Measurements from ENCODE around the gene FCGR3B.
"Not testable (repeated sequence)": the region's sequence is repeated elsewhere in the genome, so short reads cannot be mapped to it uniquely, and the experiment has no call there.

FCGR3B gene

DNA sequence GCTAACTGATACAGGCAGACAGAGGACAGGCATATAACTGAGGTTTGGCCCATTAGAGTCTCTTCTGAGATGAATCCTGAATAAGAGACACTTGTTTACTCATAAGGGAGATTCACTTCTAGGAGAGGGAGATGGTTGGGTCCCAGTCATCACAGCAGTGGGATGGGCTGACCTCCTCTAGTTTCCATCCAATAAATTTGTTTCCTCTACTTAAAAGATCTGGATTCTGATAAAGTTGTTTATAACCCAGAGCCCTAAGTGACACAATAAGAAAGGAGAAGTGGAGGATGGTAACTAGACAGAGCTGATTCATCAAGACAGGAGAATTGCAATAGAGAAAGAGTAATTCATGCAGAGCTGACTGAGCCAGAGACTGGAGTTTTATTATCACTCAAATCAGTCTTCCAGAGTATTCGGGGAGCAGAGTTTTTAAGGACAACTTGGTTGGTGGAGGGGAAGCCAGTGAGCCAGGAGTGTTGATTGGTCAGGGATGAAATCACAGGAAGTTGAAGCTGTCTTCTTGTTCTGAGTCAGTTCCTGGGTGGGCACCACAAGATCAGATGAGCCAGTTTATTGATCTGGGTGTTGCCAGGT is 5.3 kb upstream of the FCGR3B start:
- not testable (repeated sequence) for H2AK5ac ChIP-seq (ENCODE audit: low read length)

DNA sequence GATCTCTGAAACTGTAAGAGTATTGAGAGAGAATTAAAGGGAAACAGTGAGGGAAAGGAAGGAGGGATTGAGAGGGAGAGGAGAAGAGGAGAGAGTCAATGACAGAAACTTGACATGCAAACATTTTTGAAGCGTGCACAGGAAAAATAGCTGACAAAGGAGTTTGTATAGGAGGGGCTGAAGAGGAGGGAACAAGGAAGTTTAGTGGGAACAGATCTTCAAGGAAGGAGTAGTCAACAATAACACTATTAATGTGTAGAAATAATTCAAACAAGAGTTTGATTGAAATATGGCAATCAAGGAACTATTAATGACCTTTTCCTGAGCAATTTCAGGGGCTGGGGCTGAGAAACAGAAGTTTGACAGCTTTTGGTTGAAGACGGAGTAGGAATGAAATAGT is 4.0 kb upstream of the FCGR3B start:
- H3K4me2 ChIP-seq (ENCODE audit: low read length); H3K27me3 ChIP-seq (ENCODE audit: insufficient read depth, low read length, poor library complexity); H3K23ac ChIP-seq (ENCODE audit: low read length); DNase-seq; H3K4ac ChIP-seq (ENCODE audit: low read depth, low read length); H3K27ac ChIP-seq (ENCODE audit: low read depth, low read length); H2AK5ac ChIP-seq (ENCODE audit: low read length); H4K5ac ChIP-seq (ENCODE audit: low read length); H3K4me1 ChIP-seq (ENCODE audit: control insufficient read depth, low read depth, low read length); H3K18ac ChIP-seq (ENCODE audit: low read length); H2BK120ac ChIP-seq (ENCODE audit: low read depth, low read length); H3K4me3 ChIP-seq (ENCODE audit: low read length); H3K36me3 ChIP-seq (ENCODE audit: control insufficient read depth, insufficient read depth, low read length); H3K56ac ChIP-seq (ENCODE audit: low read length); H3K9ac ChIP-seq (ENCODE audit: low read length); H2BK5ac ChIP-seq (ENCODE audit: low read length); H4K8ac ChIP-seq (ENCODE audit: low read depth, low read length); H3K79me2 ChIP-seq (ENCODE audit: control insufficient read depth, insufficient read depth, low read length); H3K79me1 ChIP-seq (ENCODE audit: low read length); H2BK15ac ChIP-seq (replicated peaks; ENCODE audit: low read depth): not testable (repeated sequence)
- no CpG with 5 or more reads among the region's 2 CpGs for WGBS (ENCODE audit: extremely low coverage, insufficient coverage, low lambda C conversion rate)

More for the DNA sequence above, 5.3 kb upstream of the FCGR3B start:
- DNase-seq; H3K18ac ChIP-seq (ENCODE audit: low read length); H2BK15ac ChIP-seq (replicated peaks; ENCODE audit: low read depth); H3K36me3 ChIP-seq (ENCODE audit: control insufficient read depth, insufficient read depth, low read length); H3K23ac ChIP-seq (ENCODE audit: low read length); H3K27ac ChIP-seq (ENCODE audit: low read depth, low read length); H3K4me2 ChIP-seq (ENCODE audit: low read length); H3K4me3 ChIP-seq (ENCODE audit: low read length); H2BK5ac ChIP-seq (ENCODE audit: low read length); H3K79me1 ChIP-seq (ENCODE audit: low read length); H3K27me3 ChIP-seq (ENCODE audit: insufficient read depth, low read length, poor library complexity); H3K9ac ChIP-seq (ENCODE audit: low read length); H4K5ac ChIP-seq (ENCODE audit: low read length); H3K56ac ChIP-seq (ENCODE audit: low read length); H3K4me1 ChIP-seq (ENCODE audit: control insufficient read depth, low read depth, low read length); H3K79me2 ChIP-seq (ENCODE audit: control insufficient read depth, insufficient read depth, low read length); H4K8ac ChIP-seq (ENCODE audit: low read depth, low read length); H3K4ac ChIP-seq (ENCODE audit: low read depth, low read length); H2BK120ac ChIP-seq (ENCODE audit: low read depth, low read length): not testable (repeated sequence)
- no CpG with 5 or more reads among the region's 1 CpG for WGBS (ENCODE audit: extremely low coverage, insufficient coverage, low lambda C conversion rate)

DNA sequence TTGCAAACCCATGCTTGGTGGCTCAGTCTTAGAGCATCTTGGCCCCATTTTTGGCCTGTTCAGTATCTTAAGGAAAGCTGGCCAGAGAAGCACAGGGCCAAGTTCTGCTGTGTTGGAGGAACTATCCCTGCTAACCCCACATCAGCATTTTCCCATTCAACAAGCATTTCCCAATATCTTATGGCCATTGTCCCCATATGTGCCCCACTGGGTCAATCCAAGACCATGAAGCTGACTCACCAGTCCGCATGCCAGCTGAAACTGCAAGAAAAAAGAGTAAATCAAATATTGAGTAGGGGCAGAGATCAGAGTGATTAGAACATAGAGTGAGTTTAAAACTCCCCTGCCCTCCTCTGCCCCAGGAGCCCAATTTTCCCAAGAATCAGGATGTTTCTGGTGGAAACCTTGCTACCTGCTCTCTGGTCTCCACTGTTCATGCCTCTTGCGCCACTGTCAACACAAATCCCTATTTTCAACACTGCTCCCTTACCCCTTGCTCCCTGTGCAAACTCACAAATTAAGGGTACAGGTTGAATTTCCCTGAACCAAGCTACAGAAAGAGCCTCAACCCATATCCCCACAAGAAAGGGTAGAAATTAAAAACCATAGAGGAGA is 741 bp downstream of the FCGR3B start:
- DNase-seq; H3K36me3 ChIP-seq (ENCODE audit: control insufficient read depth, insufficient read depth, low read length); H3K56ac ChIP-seq (ENCODE audit: low read length); H3K27ac ChIP-seq (ENCODE audit: low read depth, low read length); H3K23ac ChIP-seq (ENCODE audit: low read length); H3K4ac ChIP-seq (ENCODE audit: low read depth, low read length); H3K79me1 ChIP-seq (ENCODE audit: low read length); H2BK5ac ChIP-seq (ENCODE audit: low read length); H4K8ac ChIP-seq (ENCODE audit: low read depth, low read length); H2BK15ac ChIP-seq (replicated peaks; ENCODE audit: low read depth); H2AK5ac ChIP-seq (ENCODE audit: low read length); H3K9ac ChIP-seq (ENCODE audit: low read length); H2BK120ac ChIP-seq (ENCODE audit: low read depth, low read length); H3K4me3 ChIP-seq (ENCODE audit: low read length); H3K4me1 ChIP-seq (ENCODE audit: control insufficient read depth, low read depth, low read length); H3K4me2 ChIP-seq (ENCODE audit: low read length); H3K27me3 ChIP-seq (ENCODE audit: insufficient read depth, low read length, poor library complexity); H3K79me2 ChIP-seq (ENCODE audit: control insufficient read depth, insufficient read depth, low read length); H4K5ac ChIP-seq (ENCODE audit: low read length); H3K18ac ChIP-seq (ENCODE audit: low read length): not testable (repeated sequence)
- WGBS (ENCODE audit: extremely low coverage, insufficient coverage, low lambda C conversion rate): no CpG with 5 or more reads among the region's 2 CpGs

DNA sequence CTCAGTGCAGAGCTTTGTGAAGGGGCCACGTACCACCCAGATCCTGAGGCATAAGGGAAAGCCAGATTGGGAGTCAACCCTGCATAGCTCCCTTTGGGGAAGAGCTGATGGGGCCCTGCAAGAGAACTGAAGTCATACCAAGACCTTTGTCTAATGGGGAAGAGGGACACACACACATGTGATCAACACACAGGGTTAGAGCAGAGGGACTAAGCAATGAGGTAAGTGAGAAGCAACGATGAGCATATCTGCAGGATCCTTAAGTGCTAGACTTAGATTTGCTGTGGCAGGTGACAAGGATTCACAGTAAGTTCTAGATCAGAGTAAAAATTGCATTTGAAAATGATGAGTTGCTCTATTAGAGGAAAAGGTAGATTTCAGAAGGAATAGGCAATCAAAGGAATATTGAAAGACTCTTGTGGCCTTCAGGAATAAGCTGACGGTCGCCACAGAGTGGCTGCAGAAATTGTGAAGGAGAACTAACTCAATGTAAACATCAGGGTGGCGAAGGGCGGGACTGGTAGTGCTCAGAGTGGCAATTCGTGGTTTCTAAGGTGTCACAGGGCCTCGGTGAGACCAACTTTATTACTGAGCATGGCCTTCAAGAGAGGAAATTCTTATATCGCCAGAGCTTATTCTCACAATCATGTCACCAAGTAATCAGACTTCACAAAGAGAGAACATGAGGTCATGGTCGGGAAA is 4.4 kb downstream of the FCGR3B start:
- WGBS (ENCODE audit: extremely low coverage, insufficient coverage, low lambda C conversion rate): no CpG with 5 or more reads among the region's 10 CpGs
- H3K79me1 ChIP-seq (ENCODE audit: low read length); H4K5ac ChIP-seq (ENCODE audit: low read length); H2BK120ac ChIP-seq (ENCODE audit: low read depth, low read length); H3K79me2 ChIP-seq (ENCODE audit: control insufficient read depth, insufficient read depth, low read length); H3K27me3 ChIP-seq (ENCODE audit: insufficient read depth, low read length, poor library complexity); H3K18ac ChIP-seq (ENCODE audit: low read length); H3K36me3 ChIP-seq (ENCODE audit: control insufficient read depth, insufficient read depth, low read length); H3K27ac ChIP-seq (ENCODE audit: low read depth, low read length); H2BK15ac ChIP-seq (replicated peaks; ENCODE audit: low read depth); H3K4me2 ChIP-seq (ENCODE audit: low read length); H3K4me1 ChIP-seq (ENCODE audit: control insufficient read depth, low read depth, low read length); H3K4me3 ChIP-seq (ENCODE audit: low read length); DNase-seq; H3K4ac ChIP-seq (ENCODE audit: low read depth, low read length); H3K56ac ChIP-seq (ENCODE audit: low read length); H2AK5ac ChIP-seq (ENCODE audit: low read length); H2BK5ac ChIP-seq (ENCODE audit: low read length); H3K9ac ChIP-seq (ENCODE audit: low read length); H3K23ac ChIP-seq (ENCODE audit: low read length); H4K8ac ChIP-seq (ENCODE audit: low read depth, low read length): not testable (repeated sequence)

DNA sequence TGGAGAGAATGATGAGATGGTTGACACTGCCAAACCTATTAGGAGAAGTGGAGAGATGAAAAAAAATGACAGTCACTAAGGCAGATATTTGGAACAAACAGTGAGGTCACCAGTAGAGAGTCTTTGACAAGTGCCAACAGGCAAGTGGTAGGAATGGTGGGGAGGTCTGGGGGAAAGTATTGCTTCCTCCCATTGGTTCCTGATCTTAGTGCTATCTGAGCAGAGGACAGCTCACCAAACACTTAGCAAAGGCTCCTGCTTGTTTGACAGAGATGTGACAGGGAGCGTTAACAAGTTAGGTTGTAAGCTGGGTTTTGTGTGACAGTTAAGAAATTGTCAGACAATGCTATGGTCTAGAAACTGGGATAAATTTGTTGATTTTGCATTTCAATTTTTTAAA is 6.4 kb downstream of the FCGR3B start:
- H2BK120ac ChIP-seq (ENCODE audit: low read depth, low read length); H3K79me1 ChIP-seq (ENCODE audit: low read length); H2BK5ac ChIP-seq (ENCODE audit: low read length); H3K36me3 ChIP-seq (ENCODE audit: control insufficient read depth, insufficient read depth, low read length); H4K8ac ChIP-seq (ENCODE audit: low read depth, low read length); H4K5ac ChIP-seq (ENCODE audit: low read length); H3K27ac ChIP-seq (ENCODE audit: low read depth, low read length); H3K4ac ChIP-seq (ENCODE audit: low read depth, low read length); H3K4me2 ChIP-seq (ENCODE audit: low read length); H3K9ac ChIP-seq (ENCODE audit: low read length); H3K56ac ChIP-seq (ENCODE audit: low read length); H3K4me1 ChIP-seq (ENCODE audit: control insufficient read depth, low read depth, low read length); H3K27me3 ChIP-seq (ENCODE audit: insufficient read depth, low read length, poor library complexity); H2BK15ac ChIP-seq (replicated peaks; ENCODE audit: low read depth); H3K4me3 ChIP-seq (ENCODE audit: low read length); H3K18ac ChIP-seq (ENCODE audit: low read length); H2AK5ac ChIP-seq (ENCODE audit: low read length); DNase-seq; H3K23ac ChIP-seq (ENCODE audit: low read length); H3K79me2 ChIP-seq (ENCODE audit: control insufficient read depth, insufficient read depth, low read length): not testable (repeated sequence)
- WGBS (ENCODE audit: extremely low coverage, insufficient coverage, low lambda C conversion rate): no CpG with 5 or more reads among the region's 1 CpG

All from mesendoderm (in vitro differentiated cells).